GM18867 (cell line): ENCODE measurements around the gene CHIT1.

Source experiments
- ATAC-seq: cut with Tn5 transposase; IDR thresholded peaks from one replicate; pipeline ENCODE4 v1.9.1; 2021; ENCODE audit warnings: mild to moderate bottlenecking, moderate library complexity; ENCODE audit not compliant: unreplicated experiment

CHIT1 gene

GRCh38 chr1:203229471-203230135 lies at the start of gene CHIT1:
CHIT1 (minus strand) TSS chr1:203229673; CDS start chr1:203229636, 37 bp downstream.
- ATAC-seq = no peak

- ATAC-seq = no peak
Observed at GRCh38 chr1:203278885-203279406, 49.5 kb upstream of the CHIT1 start.

GRCh38 chr1:203278082-203278884 lies 48.8 kb upstream of the CHIT1 start:
- ATAC-seq = no peak

GRCh38 chr1:203276916-203277545 lies 47.6 kb upstream of the CHIT1 start:
- no peak for ATAC-seq

GRCh38 chr1:203276408-203276807 lies 46.9 kb upstream of the CHIT1 start:
- ATAC-seq = no peak

- no peak for ATAC-seq
Observed at GRCh38 chr1:203275656-203276272, 46.3 kb upstream of the CHIT1 start.

GRCh38 chr1:203274603-203275381 lies 45.3 kb upstream of the CHIT1 start:
- ATAC-seq = no peak

- ATAC-seq = peak; percentile 22
Observed at GRCh38 chr1:203273869-203274602, 44.6 kb upstream of the CHIT1 start.

- ATAC-seq = peak; percentile 59
Observed at GRCh38 chr1:203273206-203273868, 43.9 kb upstream of the CHIT1 start.

- ATAC-seq = no peak
Observed at GRCh38 chr1:203272633-203273205, 43.2 kb upstream of the CHIT1 start.

- no peak for ATAC-seq
Observed at GRCh38 chr1:203271962-203272632, 42.6 kb upstream of the CHIT1 start.

- ATAC-seq = no peak
Observed at GRCh38 chr1:203271018-203271743, 41.7 kb upstream of the CHIT1 start.

- no peak for ATAC-seq
Observed at GRCh38 chr1:203270448-203270847, 41.0 kb upstream of the CHIT1 start.

GRCh38 chr1:203269654-203270020 lies 40.2 kb upstream of the CHIT1 start:
- no peak for ATAC-seq

- no peak for ATAC-seq
Observed at GRCh38 chr1:203268901-203269653, 39.6 kb upstream of the CHIT1 start.

- ATAC-seq = no peak
Observed at GRCh38 chr1:203267912-203268311, 38.4 kb upstream of the CHIT1 start.

- ATAC-seq = peak; percentile 43
Observed at GRCh38 chr1:203267347-203267846, 37.9 kb upstream of the CHIT1 start.
